Mesenchymal stem cell (in vitro differentiated cells and primary cell): Measurements from ENCODE around the gene DPP9.
A peak's percentile ranks its signal among the peaks of the same experiment; 100 is the strongest.

Experiments used
- DNase-seq: peaks from one replicate; pipeline ENCODE4 v3.0.0-alpha.2; 2013
- H2AFZ ChIP-seq: one replicate; pipeline ENCODE4 v1.6.1; 2013; ENCODE audit warnings: low read depth, mild to moderate bottlenecking, control low read depth, inconsistent platforms, low read length, moderate library complexity
- H2AK5ac ChIP-seq: 2 replicates; pipeline ENCODE4 v1.6.1; 2013; ENCODE audit warnings: low read length, moderate library complexity, mild to moderate bottlenecking, inconsistent platforms; ENCODE audit not compliant: severe bottlenecking
- H2BK120ac ChIP-seq: one replicate; pipeline ENCODE4 v1.6.1; 2013; ENCODE audit warnings: low read depth, mild to moderate bottlenecking, inconsistent platforms, low read length, moderate library complexity
- H2BK12ac ChIP-seq, 2 experiments: one replicate each; pipeline ENCODE4 v1.6.1; 2013; ENCODE audit warnings: inconsistent platforms in 2 of 2, low read length in 2 of 2, mild to moderate bottlenecking in 2 of 2, moderate library complexity in 2 of 2, control low read depth in 1 of 2
- H2BK15ac ChIP-seq: one replicate; pipeline ENCODE4 v1.6.1; 2013; ENCODE audit warnings: mild to moderate bottlenecking, low read depth, inconsistent platforms; ENCODE audit not compliant: poor library complexity, severe bottlenecking
- H2BK5ac ChIP-seq: 2 replicates; pipeline ENCODE4 v1.6.1; 2013; ENCODE audit warnings: low read depth, mild to moderate bottlenecking, low read length, control low read depth, inconsistent platforms; ENCODE audit not compliant: poor library complexity, severe bottlenecking
- H3K14ac ChIP-seq, 2 experiments: one replicate each; pipeline ENCODE4 v1.6.1; 2013; ENCODE audit warnings: inconsistent platforms in 2 of 2, low read length in 2 of 2, control low read depth in 1 of 2, mild to moderate bottlenecking in 1 of 2, moderate library complexity in 1 of 2
- H3K18ac ChIP-seq, 2 experiments: one replicate each; pipeline ENCODE4 v1.6.1; 2013; ENCODE audit warnings: inconsistent platforms in 2 of 2, low read length in 2 of 2, control low read depth in 1 of 2, low read depth in 1 of 2, mild to moderate bottlenecking in 1 of 2
- H3K23ac ChIP-seq, 2 experiments: one replicate each; pipeline ENCODE4 v1.6.1; 2013; ENCODE audit warnings: inconsistent platforms in 2 of 2, low read length in 2 of 2, mild to moderate bottlenecking in 2 of 2, moderate library complexity in 2 of 2, control low read depth in 1 of 2
- H3K27ac ChIP-seq: 2 replicates; pipeline ENCODE4 v1.5.1; 2013; ENCODE audit warnings: mild to moderate bottlenecking, moderate library complexity, low read length, control low read depth, inconsistent platforms; ENCODE audit not compliant: poor library complexity, severe bottlenecking
- H3K27me3 ChIP-seq, 2 experiments: 2 replicates each; pipeline versions ENCODE4 v1.6.1 to v1.7.0; 2013; ENCODE audit warnings: low read length in 2 of 2, mild to moderate bottlenecking in 2 of 2, moderate library complexity in 2 of 2, control low read depth in 1 of 2, inconsistent platforms in 1 of 2; ENCODE audit not compliant: control insufficient read depth in 1 of 2, insufficient read depth in 1 of 2
- H3K36me3 ChIP-seq, 2 experiments: 2 replicates each; pipeline versions ENCODE4 v1.6.1 to v1.7.0; 2013; ENCODE audit warnings: low read length in 2 of 2, control low read depth in 1 of 2, inconsistent platforms in 1 of 2, low read depth in 1 of 2, mild to moderate bottlenecking in 1 of 2; ENCODE audit not compliant: insufficient read depth in 2 of 2, control insufficient read depth in 1 of 2
- H3K4ac ChIP-seq, 2 experiments: one replicate each; pipeline ENCODE4 v1.6.1; 2013; ENCODE audit warnings: inconsistent platforms in 2 of 2, low read length in 2 of 2, mild to moderate bottlenecking in 2 of 2, moderate library complexity in 2 of 2, control low read depth in 1 of 2, low read depth in 1 of 2
- H3K4me1 ChIP-seq: 2 replicates; pipeline ENCODE4 v1.6.1; 2013; ENCODE audit warnings: low read depth, low read length, control low read depth; ENCODE audit not compliant: control insufficient read depth, insufficient read depth
- H3K4me2 ChIP-seq: 2 replicates; pipeline ENCODE4 v1.6.1; 2013; ENCODE audit warnings: low read length, mild to moderate bottlenecking, inconsistent platforms; ENCODE audit not compliant: poor library complexity, severe bottlenecking
- H3K4me3 ChIP-seq, 2 experiments: 2 replicates each; pipeline versions ENCODE4 v1.5.1 to v1.7.0; 2013; ENCODE audit warnings: low read length in 2 of 2, mild to moderate bottlenecking in 2 of 2, control low read depth in 1 of 2, low read depth in 1 of 2; ENCODE audit not compliant: insufficient read depth in 1 of 2
- H3K79me1 ChIP-seq: replicated peaks from 2 replicates; pipeline ENCODE4 v1.6.1; 2013; ENCODE audit warnings: mild to moderate bottlenecking, control low read depth, low read length, inconsistent platforms; ENCODE audit not compliant: poor library complexity, severe bottlenecking
- H3K9ac ChIP-seq: 2 replicates; pipeline ENCODE4 v1.7.0; 2013; ENCODE audit warnings: mild to moderate bottlenecking, low read length, moderate library complexity
- H3K9me3 ChIP-seq: 2 replicates; pipeline ENCODE4 v1.7.0; 2013; ENCODE audit warnings: mild to moderate bottlenecking, low read length; ENCODE audit not compliant: control insufficient read depth
- H4K8ac ChIP-seq: one replicate; pipeline ENCODE4 v1.6.1; 2013; ENCODE audit warnings: inconsistent platforms, mild to moderate bottlenecking, low read length, moderate library complexity
- H4K91ac ChIP-seq: one replicate; pipeline ENCODE4 v1.6.1; 2013; ENCODE audit warnings: mild to moderate bottlenecking, low read length, inconsistent platforms
- WGBS: methylation state at CpG from one replicate; pipeline ENCODE4 v1.1.7; 2013; ENCODE audit warnings: mixed read lengths; 5-methylcytosine and 5-hydroxymethylcytosine counted together

Gene DPP9

DNA sequence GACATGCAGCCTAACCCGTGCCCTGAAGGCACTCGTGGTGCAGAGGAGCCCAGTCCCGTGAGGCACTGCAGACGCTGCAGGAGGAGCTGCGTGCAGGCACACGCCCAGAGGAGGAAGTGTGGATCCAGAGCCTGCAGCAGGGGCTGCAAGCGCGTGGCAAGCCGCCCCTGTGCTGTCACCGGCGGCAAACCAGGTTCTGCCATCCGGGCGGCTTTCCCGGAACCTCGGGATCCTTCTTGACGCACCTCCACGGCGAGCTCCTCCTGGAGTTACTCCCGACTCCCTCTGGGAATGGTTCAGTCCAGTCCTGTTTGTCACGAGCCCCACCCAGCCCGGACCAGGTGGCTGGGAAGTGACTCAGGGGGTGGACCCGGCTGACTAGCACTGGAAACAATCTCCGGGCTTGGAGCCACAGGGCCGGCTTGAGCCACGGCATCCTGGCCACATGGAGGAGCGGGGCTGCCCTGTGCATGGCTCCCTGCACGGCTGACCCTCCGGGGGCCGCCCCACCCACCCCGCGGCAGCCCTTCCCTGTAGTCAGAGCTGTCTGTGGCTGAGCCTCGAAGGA is 10.2 kb downstream of the DPP9 start:
- Histone ChIP-seq H3K4me2 (no peak overlapping the region), H3K4ac (no peak overlapping the region), H3K18ac (no peak overlapping the region), H2BK12ac (no peak overlapping the region), H3K27ac (peak overlapping the region; percentile 86), H2BK120ac (no peak overlapping the region), H4K8ac (peak overlapping the region; percentile 22), H3K23ac (no peak overlapping the region), H3K36me3 (peaks cover 73 to 84% of the 10 kb centered on the region in 2 experiments), H2BK15ac (no peak overlapping the region), H2BK5ac (no peak overlapping the region), H3K9me3 (no peaks in the 10 kb centered on the region), H2AFZ (no peak overlapping the region), H3K4me1 (peaks cover 63% of the 10 kb centered on the region), H4K91ac (peak overlapping the region; percentile 72), H3K9ac (peak overlapping the region; percentile 67), H3K79me1 (peaks cover 18% of the 10 kb centered on the region), H3K4me3 (peak overlapping the region in 1 of 2 experiments; percentile 48), H3K14ac (no peak overlapping the region), H2AK5ac (peak overlapping the region; percentile 40), H3K27me3 (no peaks in the 10 kb centered on the region)
- WGBS = 54% methylated on average over 32 of the region's 32 CpGs
- DNase-seq = peak; percentile 91

DNA sequence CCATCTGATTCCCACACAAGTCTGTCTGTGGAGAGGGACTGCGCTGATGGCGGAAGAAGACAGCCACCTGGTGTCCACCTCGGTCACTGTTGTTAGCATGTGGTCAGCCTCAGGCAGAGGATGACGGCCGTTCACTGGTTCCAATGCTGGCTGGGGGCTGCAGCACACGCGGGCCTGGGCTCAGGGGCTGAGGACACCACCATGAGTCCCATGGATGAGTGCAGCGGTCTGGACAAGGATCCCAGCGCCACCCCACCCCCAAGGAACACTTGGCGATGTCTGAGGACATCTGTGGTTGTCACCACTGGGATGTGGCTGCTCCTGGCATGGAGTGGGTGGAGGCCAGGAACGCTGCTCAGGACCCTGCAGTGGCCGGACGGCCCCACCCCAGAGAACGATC is 10.9 kb downstream of the DPP9 start:
- H3K27ac ChIP-seq = peak overlapping the region; percentile 85
- H2BK12ac ChIP-seq = peak overlapping the region in 1 of 2 experiments; percentile 72
- WGBS = 96% methylated on average over 14 of the region's 14 CpGs

DNA sequence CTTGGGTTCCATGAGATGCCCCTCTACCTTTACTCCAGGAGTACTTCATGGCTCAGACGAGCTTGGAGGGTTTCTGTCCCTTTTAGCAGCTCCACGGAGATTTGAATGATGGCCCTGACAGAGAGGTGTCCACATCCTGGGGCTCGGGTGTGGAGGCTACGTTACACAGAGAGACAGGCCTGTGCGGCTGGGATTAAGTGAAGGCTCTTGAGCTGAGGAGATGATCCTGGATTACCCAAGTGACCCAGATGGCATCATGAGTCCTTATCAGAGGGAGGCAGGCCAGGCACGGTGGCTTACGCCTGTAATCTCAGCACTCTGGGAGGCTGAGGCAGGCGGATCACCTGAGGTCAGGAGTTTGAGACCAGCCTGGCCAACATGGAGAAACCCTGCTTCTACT is 12.4 kb downstream of the DPP9 start:
- H3K4me2 ChIP-seq = no peak overlapping the region
- no peak overlapping the region for H3K14ac ChIP-seq
- no peak overlapping the region for H3K9ac ChIP-seq
- H3K4me3 ChIP-seq = no peak overlapping the region
- 94% methylated on average over 7 of the region's 8 CpGs for WGBS
- no peaks in the 10 kb centered on the region for H3K27me3 ChIP-seq
- peak overlapping the region; percentile 40 for H2AK5ac ChIP-seq
- no peak overlapping the region for H3K18ac ChIP-seq
- no peaks in the 10 kb centered on the region for H3K9me3 ChIP-seq
- no peak overlapping the region for H2BK5ac ChIP-seq
- H2BK120ac ChIP-seq = no peak overlapping the region
- peaks cover 54% of the 10 kb centered on the region for H3K4me1 ChIP-seq
- no peak overlapping the region for H4K91ac ChIP-seq
- H4K8ac ChIP-seq = no peak overlapping the region
- H3K36me3 ChIP-seq = peaks cover 64 to 78% of the 10 kb centered on the region in 2 experiments
- H2BK12ac ChIP-seq = no peak overlapping the region
- no peak overlapping the region for H3K27ac ChIP-seq
- no peak overlapping the region for H2BK15ac ChIP-seq
- peaks cover 27% of the 10 kb centered on the region for H3K79me1 ChIP-seq
- H2AFZ ChIP-seq = no peak overlapping the region
- no peak overlapping the region for H3K4ac ChIP-seq
- no peak for DNase-seq
- no peak overlapping the region for H3K23ac ChIP-seq

More for the DNA sequence above, 10.9 kb downstream of the DPP9 start:
- no peak overlapping the region for H2AFZ ChIP-seq
- DNase-seq = no peak
- H2BK5ac ChIP-seq = no peak overlapping the region
- H3K4me2 ChIP-seq = no peak overlapping the region
- no peak overlapping the region for H4K8ac ChIP-seq
- no peaks in the 10 kb centered on the region for H3K9me3 ChIP-seq
- peak overlapping the region; percentile 57 for H3K9ac ChIP-seq
- H3K23ac ChIP-seq = no peak overlapping the region
- H3K4ac ChIP-seq = no peak overlapping the region
- H2BK120ac ChIP-seq = no peak overlapping the region
- peaks cover 72 to 77% of the 10 kb centered on the region in 2 experiments for H3K36me3 ChIP-seq
- H3K27me3 ChIP-seq = no peaks in the 10 kb centered on the region
- peak overlapping the region in 1 of 2 experiments; percentile 48 for H3K4me3 ChIP-seq
- no peak overlapping the region for H3K14ac ChIP-seq
- peaks cover 22% of the 10 kb centered on the region for H3K79me1 ChIP-seq
- no peak overlapping the region for H2BK15ac ChIP-seq
- H2AK5ac ChIP-seq = peak overlapping the region; percentile 40
- no peak overlapping the region for H4K91ac ChIP-seq
- peak overlapping the region in 1 of 2 experiments; percentile 32 for H3K18ac ChIP-seq
- H3K4me1 ChIP-seq = peaks cover 62% of the 10 kb centered on the region

DNA sequence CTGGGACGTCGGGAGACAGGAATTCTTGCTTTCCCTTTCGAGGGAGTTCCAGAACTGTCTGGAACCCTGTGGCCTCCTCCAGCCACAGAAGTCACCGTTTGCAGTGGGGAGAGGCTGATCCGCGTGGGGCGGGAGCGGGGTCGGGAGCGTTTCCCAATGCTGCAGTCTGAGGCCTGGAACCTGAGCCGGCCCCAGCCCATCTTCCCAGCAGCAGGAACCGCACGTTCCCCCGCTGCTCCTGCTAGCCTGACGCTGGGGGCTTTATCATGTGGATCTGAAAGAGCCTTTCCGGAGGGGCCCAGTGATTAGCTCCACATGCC is 13.4 kb downstream of the DPP9 start:
- H2BK12ac ChIP-seq = no peak overlapping the region
- H3K4me2 ChIP-seq = no peak overlapping the region
- H3K18ac ChIP-seq = no peak overlapping the region
- no peak for DNase-seq
- H3K23ac ChIP-seq = no peak overlapping the region
- H2AK5ac ChIP-seq = peak overlapping the region; percentile 7
- peaks cover 62 to 69% of the 10 kb centered on the region in 2 experiments for H3K36me3 ChIP-seq
- H3K14ac ChIP-seq = no peak overlapping the region
- no peaks in the 10 kb centered on the region for H3K27me3 ChIP-seq
- peaks cover 52% of the 10 kb centered on the region for H3K4me1 ChIP-seq
- H4K8ac ChIP-seq = no peak overlapping the region
- no peak overlapping the region for H2BK5ac ChIP-seq
- H4K91ac ChIP-seq = no peak overlapping the region
- H3K4me3 ChIP-seq = no peak overlapping the region
- H3K9me3 ChIP-seq = no peaks in the 10 kb centered on the region
- 96% methylated on average over 16 of the region's 16 CpGs for WGBS
- H3K4ac ChIP-seq = no peak overlapping the region
- H2AFZ ChIP-seq = no peak overlapping the region
- no peak overlapping the region for H2BK15ac ChIP-seq
- H3K9ac ChIP-seq = no peak overlapping the region
- H3K79me1 ChIP-seq = peaks cover 26% of the 10 kb centered on the region
- H2BK120ac ChIP-seq = no peak overlapping the region
- no peak overlapping the region for H3K27ac ChIP-seq
